ENCODE results near the gene PCDHA8. TPM values are rescaled to one million over a fixed set of nuclear protein-coding genes. Genes with fewer than 3 reads are reported as not detected.
"Not testable (repeated sequence)": the region's sequence is repeated elsewhere in the genome, so short reads cannot be mapped to it uniquely, and the experiment has no call there.

The PCDHA8 gene
- 0.30 TPM for polyA plus RNA-seq (2013, experiment 1 of 4)
- 0.44 TPM for polyA plus RNA-seq (2013, experiment 2 of 4)
- 0.27 TPM for polyA plus RNA-seq (2013, experiment 3 of 4)
- polyA plus RNA-seq (2013, experiment 4 of 4) = 0.36 TPM

GRCh38 chr5:140840978-140841962, at the start of gene PCDHA8:
Gene PCDHA8, plus strand, starts transcription at chr5:140841187. Its CDS starts 135 bp downstream, at chr5:140841322.
- H3K4me3 ChIP-seq (ENCODE audit: insufficient read depth, low read depth, low read length) = peak within 1 kb of the TSS; percentile 22
- H3K27me3 ChIP-seq (ENCODE audit: control insufficient read depth, insufficient read depth, low read length, poor library complexity, severe bottlenecking) = no peaks in the 10 kb centered on the region
- H3K4me1 ChIP-seq (ENCODE audit: control insufficient read depth, insufficient read depth, low read length) = no peaks in the 10 kb centered on the region
- H3K9me3 ChIP-seq (ENCODE audit: control insufficient read depth, low read length) = peaks cover 2% of the 10 kb centered on the region
- WGBS, 2 experiments = 88 to 89% methylated on average over 47 of the region's 47 CpGs
- no peak within 1 kb of the TSS for H3K27ac ChIP-seq (ENCODE audit: insufficient read depth, low read depth, low read length, poor library complexity, severe bottlenecking)
- no peaks in the 10 kb centered on the region for H3K36me3 ChIP-seq (ENCODE audit: control insufficient read depth, insufficient read depth, low read length)

DNA sequence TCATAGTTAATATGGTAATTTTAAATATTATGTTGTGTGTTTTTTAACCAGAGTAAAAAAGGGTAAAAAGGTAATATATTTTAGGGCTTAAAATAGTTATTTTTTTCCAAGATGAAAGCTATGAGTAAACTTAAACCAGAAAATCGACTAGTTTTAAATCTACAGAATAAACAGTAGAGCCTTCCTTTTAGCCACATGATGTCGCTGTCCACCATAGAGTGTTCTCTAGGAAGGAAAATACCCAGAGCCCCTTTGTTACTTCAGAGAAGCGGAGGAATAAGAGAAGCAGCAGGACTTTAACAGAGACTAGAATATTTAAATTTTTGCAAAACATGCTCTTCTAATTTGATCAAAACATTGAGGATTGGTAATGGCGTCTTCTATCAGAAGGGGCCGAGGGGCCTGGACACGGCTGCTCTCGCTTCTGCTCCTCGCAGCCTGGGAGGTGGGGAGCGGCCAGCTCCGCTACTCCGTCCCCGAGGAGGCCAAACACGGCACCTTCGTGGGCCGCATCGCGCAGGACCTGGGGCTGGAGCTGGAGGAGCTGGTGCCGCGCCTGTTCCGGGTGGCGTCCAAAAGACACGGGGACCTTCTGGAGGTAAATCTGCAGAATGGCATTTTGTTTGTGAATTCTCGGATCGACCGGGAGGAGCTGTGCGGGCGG, 46.3 kb upstream of the PCDHA8 start, which contains the start of gene PCDHA2:
Gene PCDHA2, plus strand, starts transcription at position 258 of the 664 bp plus-strand sequence.
- H3K36me3 ChIP-seq (ENCODE audit: control insufficient read depth, insufficient read depth, low read length) = peaks cover 9% of the 10 kb centered on the region
- peak within 1 kb of the TSS; percentile 7 for H3K4me3 ChIP-seq (ENCODE audit: insufficient read depth, low read depth, low read length)
- 72 to 77% methylated on average over 27 of the region's 27 CpGs for WGBS, 2 experiments
- H3K27ac ChIP-seq (ENCODE audit: insufficient read depth, low read depth, low read length, poor library complexity, severe bottlenecking) = no peak within 1 kb of the TSS
- H3K9me3 ChIP-seq (ENCODE audit: control insufficient read depth, low read length) = no peaks in the 10 kb centered on the region
- no peaks in the 10 kb centered on the region for H3K27me3 ChIP-seq (ENCODE audit: control insufficient read depth, insufficient read depth, low read length, poor library complexity, severe bottlenecking)
- H3K4me1 ChIP-seq (ENCODE audit: control insufficient read depth, insufficient read depth, low read length) = no peaks in the 10 kb centered on the region

DNA sequence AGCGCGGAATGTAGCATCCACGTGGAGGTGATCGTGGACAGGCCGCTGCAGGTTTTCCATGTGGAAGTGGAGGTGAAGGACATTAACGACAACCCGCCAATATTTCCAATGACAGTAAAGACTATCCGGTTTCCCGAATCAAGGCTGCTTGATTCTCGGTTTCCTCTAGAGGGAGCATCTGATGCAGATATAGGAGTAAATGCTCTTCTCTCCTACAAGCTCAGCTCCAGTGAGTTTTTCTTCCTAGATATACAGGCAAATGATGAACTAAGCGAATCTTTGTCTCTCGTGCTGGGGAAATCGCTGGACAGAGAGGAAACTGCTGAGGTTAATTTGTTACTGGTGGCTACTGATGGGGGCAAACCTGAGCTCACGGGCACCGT, 45.7 kb upstream of the PCDHA8 start:
- WGBS, 2 experiments = 75 to 82% methylated on average over 15 of the region's 15 CpGs
- H3K9me3 ChIP-seq (ENCODE audit: control insufficient read depth, low read length) = no peaks in the 10 kb centered on the region

DNA sequence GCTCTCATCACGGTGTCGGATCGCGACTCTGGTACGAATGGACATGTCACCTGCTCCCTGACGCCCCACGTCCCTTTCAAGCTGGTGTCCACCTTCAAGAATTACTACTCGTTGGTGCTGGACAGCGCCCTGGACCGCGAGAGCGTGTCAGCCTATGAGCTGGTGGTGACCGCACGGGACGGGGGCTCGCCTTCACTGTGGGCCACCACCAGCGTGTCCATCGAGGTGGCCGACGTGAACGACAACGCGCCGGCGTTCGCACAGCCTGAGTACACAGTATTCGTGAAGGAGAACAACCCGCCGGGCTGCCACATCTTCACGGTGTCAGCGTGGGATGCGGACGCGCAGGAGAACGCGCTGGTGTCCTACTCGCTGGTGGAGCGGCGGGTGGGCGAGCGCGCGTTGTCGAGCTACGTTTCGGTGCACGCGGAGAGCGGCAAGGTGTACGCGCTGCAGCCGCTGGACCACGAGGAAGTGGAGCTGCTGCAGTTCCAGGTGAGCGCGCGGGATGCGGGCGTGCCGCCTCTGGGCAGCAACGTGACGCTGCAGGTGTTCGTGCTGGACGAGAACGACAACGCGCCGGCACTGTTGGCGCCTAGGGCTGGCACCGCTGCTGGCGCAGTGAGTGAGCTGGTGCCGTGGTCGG, 44.8 kb upstream of the PCDHA8 start:
- H3K27me3 ChIP-seq (ENCODE audit: control insufficient read depth, insufficient read depth, low read length, poor library complexity, severe bottlenecking); H3K4me3 ChIP-seq (ENCODE audit: insufficient read depth, low read depth, low read length); H3K36me3 ChIP-seq (ENCODE audit: control insufficient read depth, insufficient read depth, low read length); H3K4me1 ChIP-seq (ENCODE audit: control insufficient read depth, insufficient read depth, low read length); H3K27ac ChIP-seq (ENCODE audit: insufficient read depth, low read depth, low read length, poor library complexity, severe bottlenecking); H3K9me3 ChIP-seq (ENCODE audit: control insufficient read depth, low read length): not testable (repeated sequence)
- 97% methylated on average over 72 of the region's 72 CpGs for WGBS, 2 experiments

More for the DNA sequence above, 45.7 kb upstream of the PCDHA8 start:
- no peak overlapping the region for H3K27ac ChIP-seq (ENCODE audit: insufficient read depth, low read depth, low read length, poor library complexity, severe bottlenecking)
- H3K27me3 ChIP-seq (ENCODE audit: control insufficient read depth, insufficient read depth, low read length, poor library complexity, severe bottlenecking) = no peaks in the 10 kb centered on the region
- peak overlapping the region; percentile 7 for H3K4me3 ChIP-seq (ENCODE audit: insufficient read depth, low read depth, low read length)
- H3K36me3 ChIP-seq (ENCODE audit: control insufficient read depth, insufficient read depth, low read length) = peaks cover 9% of the 10 kb centered on the region
- H3K4me1 ChIP-seq (ENCODE audit: control insufficient read depth, insufficient read depth, low read length) = no peaks in the 10 kb centered on the region

- Histone ChIP-seq H3K9me3 (ENCODE audit: control insufficient read depth, low read length) (no peaks in the 10 kb centered on the region), H3K36me3 (ENCODE audit: control insufficient read depth, insufficient read depth, low read length) (peaks cover 9% of the 10 kb centered on the region), H3K4me3 (ENCODE audit: insufficient read depth, low read depth, low read length) (no peak overlapping the region), H3K4me1 (ENCODE audit: control insufficient read depth, insufficient read depth, low read length) (no peaks in the 10 kb centered on the region), H3K27me3 (ENCODE audit: control insufficient read depth, insufficient read depth, low read length, poor library complexity, severe bottlenecking) (no peaks in the 10 kb centered on the region), H3K27ac (ENCODE audit: insufficient read depth, low read depth, low read length, poor library complexity, severe bottlenecking) (no peak overlapping the region)
- WGBS, 2 experiments = 96 to 97% methylated on average over 39 of the region's 39 CpGs
Observed at GRCh38 chr5:140796718-140797095, 44.3 kb upstream of the PCDHA8 start.

GRCh38 chr5:140800816-140801493, 40.0 kb upstream of the PCDHA8 start, which contains the start of gene PCDHA3:
Gene PCDHA3, plus strand, starts transcription at chr5:140801057.
- Histone ChIP-seq H3K4me1 (ENCODE audit: control insufficient read depth, insufficient read depth, low read length) (no peaks in the 10 kb centered on the region), H3K9me3 (ENCODE audit: control insufficient read depth, low read length) (no peaks in the 10 kb centered on the region), H3K4me3 (ENCODE audit: insufficient read depth, low read depth, low read length) (no peak within 1 kb of the TSS), H3K27me3 (ENCODE audit: control insufficient read depth, insufficient read depth, low read length, poor library complexity, severe bottlenecking) (no peaks in the 10 kb centered on the region), H3K36me3 (ENCODE audit: control insufficient read depth, insufficient read depth, low read length) (peaks cover 3% of the 10 kb centered on the region), H3K27ac (ENCODE audit: insufficient read depth, low read depth, low read length, poor library complexity, severe bottlenecking) (no peak within 1 kb of the TSS)
- WGBS, 2 experiments = 95 to 96% methylated on average over 29 of the region's 29 CpGs

- H3K4me3 ChIP-seq (ENCODE audit: insufficient read depth, low read depth, low read length) = no peak overlapping the region
- no peaks in the 10 kb centered on the region for H3K9me3 ChIP-seq (ENCODE audit: control insufficient read depth, low read length)
Observed at GRCh38 chr5:140801494-140801841, 39.5 kb upstream of the PCDHA8 start.

DNA sequence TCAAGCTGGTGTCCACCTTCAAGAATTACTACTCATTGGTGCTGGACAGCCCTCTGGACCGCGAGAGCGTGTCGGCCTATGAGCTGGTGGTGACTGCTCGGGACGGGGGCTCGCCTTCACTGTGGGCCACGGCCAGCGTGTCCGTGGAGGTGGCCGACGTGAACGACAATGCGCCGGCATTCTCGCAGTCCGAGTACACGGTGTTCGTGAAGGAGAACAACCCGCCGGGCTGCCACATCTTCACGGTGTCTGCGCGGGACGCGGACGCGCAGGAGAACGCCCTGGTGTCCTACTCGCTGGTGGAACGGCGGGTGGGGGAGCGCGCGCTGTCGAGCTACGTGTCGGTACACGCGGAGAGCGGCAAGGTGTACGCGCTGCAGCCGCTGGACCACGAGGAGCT, 38.6 kb upstream of the PCDHA8 start:
- not testable (repeated sequence) for H3K27ac ChIP-seq (ENCODE audit: insufficient read depth, low read depth, low read length, poor library complexity, severe bottlenecking); H3K4me3 ChIP-seq (ENCODE audit: insufficient read depth, low read depth, low read length); H3K9me3 ChIP-seq (ENCODE audit: control insufficient read depth, low read length); H3K27me3 ChIP-seq (ENCODE audit: control insufficient read depth, insufficient read depth, low read length, poor library complexity, severe bottlenecking); H3K36me3 ChIP-seq (ENCODE audit: control insufficient read depth, insufficient read depth, low read length); H3K4me1 ChIP-seq (ENCODE audit: control insufficient read depth, insufficient read depth, low read length)
- 97% methylated on average over 45 of the region's 45 CpGs for WGBS, 2 experiments

More at GRCh38 chr5:140801494-140801841, 39.5 kb upstream of the PCDHA8 start:
- Histone ChIP-seq H3K4me1 (ENCODE audit: control insufficient read depth, insufficient read depth, low read length) (no peaks in the 10 kb centered on the region), H3K27me3 (ENCODE audit: control insufficient read depth, insufficient read depth, low read length, poor library complexity, severe bottlenecking) (no peaks in the 10 kb centered on the region), H3K27ac (ENCODE audit: insufficient read depth, low read depth, low read length, poor library complexity, severe bottlenecking) (no peak overlapping the region), H3K36me3 (ENCODE audit: control insufficient read depth, insufficient read depth, low read length) (no peaks in the 10 kb centered on the region)
- 96 to 97% methylated on average over 16 of the region's 16 CpGs for WGBS, 2 experiments

DNA sequence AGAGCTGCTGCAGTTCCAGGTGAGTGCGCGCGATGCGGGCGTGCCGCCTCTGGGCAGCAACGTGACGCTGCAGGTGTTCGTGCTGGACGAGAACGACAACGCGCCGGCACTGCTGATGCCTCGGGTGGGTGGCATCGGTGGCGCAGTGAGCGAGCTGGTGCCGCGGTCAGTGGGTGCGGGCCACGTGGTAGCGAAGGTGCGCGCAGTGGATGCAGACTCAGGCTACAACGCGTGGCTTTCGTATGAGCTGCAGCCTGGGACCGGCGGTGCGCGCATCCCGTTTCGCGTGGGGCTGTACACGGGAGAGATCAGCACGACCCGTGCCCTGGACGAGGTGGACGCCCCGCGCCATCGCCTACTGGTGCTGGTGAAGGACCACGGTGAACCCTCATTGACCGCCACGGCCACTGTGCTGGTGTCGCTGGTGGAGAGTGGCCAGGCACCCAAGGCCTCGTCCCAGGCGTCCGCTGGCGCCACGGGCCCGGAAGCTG, 38.2 kb upstream of the PCDHA8 start:
- Histone ChIP-seq H3K27ac (ENCODE audit: insufficient read depth, low read depth, low read length, poor library complexity, severe bottlenecking) (no peak overlapping the region), H3K36me3 (ENCODE audit: control insufficient read depth, insufficient read depth, low read length) (no peaks in the 10 kb centered on the region), H3K27me3 (ENCODE audit: control insufficient read depth, insufficient read depth, low read length, poor library complexity, severe bottlenecking) (no peaks in the 10 kb centered on the region), H3K4me3 (ENCODE audit: insufficient read depth, low read depth, low read length) (no peak overlapping the region), H3K9me3 (ENCODE audit: control insufficient read depth, low read length) (no peaks in the 10 kb centered on the region), H3K4me1 (ENCODE audit: control insufficient read depth, insufficient read depth, low read length) (no peaks in the 10 kb centered on the region)
- WGBS, 2 experiments = 95 to 96% methylated on average over 53 of the region's 53 CpGs

Measured in ectodermal cell (in vitro differentiated cells).